Progenitor cell of endocrine pancreas (in vitro differentiated cells): ENCODE data around the gene TMEM169. TPM values are rescaled to one million over a fixed set of nuclear protein-coding genes. Genes with fewer than 3 reads are reported as not detected.

ENCODE experiments used
- DNase-seq: peaks from one replicate; pipeline ENCODE4 v3.0.0; 2021; ENCODE audit warnings: low spot score; ENCODE audit not compliant: unreplicated experiment
- H3K27ac Mint-ChIP-seq: 2 replicates; pipeline ENCODE4 v1.8.0; 2021; ENCODE audit warnings: mild to moderate bottlenecking, moderate library complexity, mixed read lengths
- H3K27me3 Mint-ChIP-seq: 2 replicates; pipeline ENCODE4 v1.8.0; 2021; ENCODE audit warnings: mixed read lengths
- H3K36me3 Mint-ChIP-seq: 2 replicates; pipeline ENCODE4 v1.8.0; 2022; ENCODE audit warnings: mixed read lengths; ENCODE audit not compliant: insufficient read depth
- H3K4me1 Mint-ChIP-seq: 2 replicates; pipeline ENCODE4 v1.8.0; 2021; ENCODE audit warnings: low read depth, mixed read lengths
- H3K4me3 Mint-ChIP-seq: 2 replicates; pipeline ENCODE4 v1.8.0; 2021; ENCODE audit warnings: low read depth, mild to moderate bottlenecking, moderate library complexity, mixed read lengths
- H3K9me3 Mint-ChIP-seq: 2 replicates; pipeline ENCODE4 v1.8.0; 2021; ENCODE audit warnings: low read depth, mixed read lengths
- total RNA-seq: library from RNA; stranded (reverse); gene quantifications from 2 replicates; pipeline ENCODE4 v1.2.1, GENCODE V29; 2021
- TF ChIP-seq, protein P1 (sequence below): fragments of 200-600 bp; sonication (generic); IDR thresholded peaks from one replicate; pipeline ENCODE4 v1.5.0; 2021; ENCODE audit warnings: antibody characterized with exemption, mild to moderate bottlenecking; ENCODE audit not compliant: unreplicated experiment

TMEM169 gene
- total RNA-seq, 1 donor from 2014 or later, result 3.6 TPM

DNA sequence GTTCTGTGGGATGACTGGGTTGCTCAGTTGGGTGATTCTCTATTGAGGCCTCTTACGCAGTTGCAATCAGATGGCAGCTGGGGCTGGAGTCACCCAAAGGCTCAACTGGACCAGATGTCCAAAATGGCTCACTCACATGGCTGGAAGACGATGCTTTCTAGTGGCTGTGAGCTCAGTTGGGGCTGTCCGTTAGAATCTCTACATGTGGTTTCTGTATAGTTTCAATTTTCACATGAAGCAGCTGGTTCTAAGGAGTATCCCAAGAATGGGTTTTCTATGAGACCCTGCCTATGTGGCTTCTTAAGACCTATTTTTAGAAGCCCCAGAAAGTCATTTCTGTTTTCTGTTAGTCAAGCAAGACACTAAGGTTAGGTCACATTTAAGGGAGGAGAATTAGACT, 31.9 kb downstream of the TMEM169 start:
- no peak for DNase-seq
- no peak overlapping the region for H3K4me3 Mint-ChIP-seq
- no peaks in the 10 kb centered on the region for H3K27me3 Mint-ChIP-seq
- H3K36me3 Mint-ChIP-seq, result peaks cover 34% of the 10 kb centered on the region
- TF ChIP-seq, protein P1, sequence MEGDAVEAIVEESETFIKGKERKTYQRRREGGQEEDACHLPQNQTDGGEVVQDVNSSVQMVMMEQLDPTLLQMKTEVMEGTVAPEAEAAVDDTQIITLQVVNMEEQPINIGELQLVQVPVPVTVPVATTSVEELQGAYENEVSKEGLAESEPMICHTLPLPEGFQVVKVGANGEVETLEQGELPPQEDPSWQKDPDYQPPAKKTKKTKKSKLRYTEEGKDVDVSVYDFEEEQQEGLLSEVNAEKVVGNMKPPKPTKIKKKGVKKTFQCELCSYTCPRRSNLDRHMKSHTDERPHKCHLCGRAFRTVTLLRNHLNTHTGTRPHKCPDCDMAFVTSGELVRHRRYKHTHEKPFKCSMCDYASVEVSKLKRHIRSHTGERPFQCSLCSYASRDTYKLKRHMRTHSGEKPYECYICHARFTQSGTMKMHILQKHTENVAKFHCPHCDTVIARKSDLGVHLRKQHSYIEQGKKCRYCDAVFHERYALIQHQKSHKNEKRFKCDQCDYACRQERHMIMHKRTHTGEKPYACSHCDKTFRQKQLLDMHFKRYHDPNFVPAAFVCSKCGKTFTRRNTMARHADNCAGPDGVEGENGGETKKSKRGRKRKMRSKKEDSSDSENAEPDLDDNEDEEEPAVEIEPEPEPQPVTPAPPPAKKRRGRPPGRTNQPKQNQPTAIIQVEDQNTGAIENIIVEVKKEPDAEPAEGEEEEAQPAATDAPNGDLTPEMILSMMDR, result no peak
- peak overlapping the region; percentile 87 for H3K27ac Mint-ChIP-seq
- H3K4me1 Mint-ChIP-seq, result peaks cover 59% of the 10 kb centered on the region
- H3K9me3 Mint-ChIP-seq, result no peaks in the 10 kb centered on the region

DNA sequence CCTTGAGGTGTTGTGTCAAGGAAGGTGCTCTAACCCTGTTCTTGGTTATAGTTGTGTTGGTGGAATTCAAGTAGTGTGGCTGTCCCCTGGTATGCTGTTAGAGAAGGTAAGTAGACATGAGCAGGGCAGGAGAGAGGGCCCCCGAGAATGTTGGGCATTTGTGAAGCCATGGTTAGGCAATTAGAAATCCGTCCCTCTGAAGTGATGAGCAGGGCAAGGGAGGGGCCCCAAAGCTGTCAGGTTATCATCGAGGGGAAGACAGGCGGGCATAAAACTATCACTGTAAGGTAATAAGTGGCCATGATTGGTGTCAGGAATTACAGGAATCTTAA, 32.6 kb downstream of the TMEM169 start:
- Mint-ChIP-seq H3K27me3 (no peaks in the 10 kb centered on the region), H3K9me3 (no peaks in the 10 kb centered on the region), H3K4me3 (no peak overlapping the region), H3K4me1 (peaks cover 57% of the 10 kb centered on the region), H3K36me3 (peaks cover 39% of the 10 kb centered on the region), H3K27ac (peak overlapping the region; percentile 100)
- DNase-seq, result no peak
- TF ChIP-seq, protein P1, result no peak

DNA sequence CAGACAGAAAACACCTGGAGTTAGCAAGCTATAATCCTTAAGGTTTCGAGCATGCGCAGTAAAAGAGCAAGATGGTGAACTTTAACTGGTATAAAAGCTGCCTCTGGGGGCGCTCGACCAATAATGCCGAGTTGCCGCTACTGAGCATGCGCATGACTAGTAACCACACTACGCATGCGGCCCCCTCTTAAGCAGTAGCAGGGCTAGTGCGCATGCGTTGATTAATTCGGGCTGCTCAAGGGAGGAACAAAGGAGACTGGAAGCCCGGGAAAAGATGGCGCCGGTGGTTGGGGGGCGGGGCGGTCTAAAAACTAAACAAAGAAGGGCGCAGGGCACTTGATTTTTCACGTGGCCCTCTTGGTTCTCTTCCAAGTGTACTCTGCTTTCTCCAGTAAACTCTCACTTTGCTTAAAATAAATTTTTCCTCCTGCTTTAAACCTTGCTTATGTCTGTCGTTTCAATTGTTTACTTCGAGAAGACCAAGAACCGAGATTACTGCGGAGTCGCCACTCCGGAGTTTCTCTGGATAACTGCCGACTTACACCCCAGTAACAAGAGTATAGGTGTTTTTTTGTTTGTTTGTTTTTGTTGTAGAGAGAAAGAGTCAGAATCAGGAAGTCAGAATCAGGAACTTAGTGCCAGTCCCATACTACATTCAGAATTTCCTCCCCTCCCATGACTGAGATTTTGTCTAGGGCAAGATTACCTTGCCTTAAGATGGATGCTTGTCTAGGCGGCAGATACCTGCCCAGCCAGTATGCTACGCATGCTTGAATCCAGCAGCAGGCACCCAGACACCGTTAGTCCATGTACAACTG, 33.2 kb downstream of the TMEM169 start:
- no peaks in the 10 kb centered on the region for H3K9me3 Mint-ChIP-seq
- peaks cover 57% of the 10 kb centered on the region for H3K4me1 Mint-ChIP-seq
- peak overlapping the region; percentile 81 for H3K4me3 Mint-ChIP-seq
- no peaks in the 10 kb centered on the region for H3K27me3 Mint-ChIP-seq
- TF ChIP-seq, protein P1, result peak; percentile 89
- DNase-seq, result peak; percentile 97
- H3K36me3 Mint-ChIP-seq, result peaks cover 43% of the 10 kb centered on the region
- peak overlapping the region; percentile 100 for H3K27ac Mint-ChIP-seq

DNA sequence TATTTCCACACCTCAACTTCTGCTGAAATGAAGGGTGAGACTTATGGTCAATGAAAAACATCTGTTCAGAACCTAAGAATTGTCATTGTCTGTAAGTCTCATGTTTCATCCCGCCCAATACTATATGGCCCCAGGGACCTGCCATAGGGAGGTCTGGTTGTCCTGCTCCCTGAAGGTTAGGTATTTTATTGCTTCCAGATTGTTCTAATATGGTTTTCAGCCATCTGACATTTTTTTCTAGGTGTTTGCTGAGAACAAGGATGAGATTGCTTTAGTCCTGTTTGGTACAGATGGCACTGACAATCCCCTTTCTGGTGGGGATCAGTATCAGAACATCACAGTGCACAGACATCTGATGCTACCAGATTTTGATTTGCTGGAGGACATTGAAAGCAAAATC, 34.7 kb downstream of the TMEM169 start:
- H3K27me3 Mint-ChIP-seq, result no peaks in the 10 kb centered on the region
- no peaks in the 10 kb centered on the region for H3K9me3 Mint-ChIP-seq
- peak overlapping the region; percentile 1 for H3K4me3 Mint-ChIP-seq
- peaks cover 44% of the 10 kb centered on the region for H3K4me1 Mint-ChIP-seq
- DNase-seq, result no peak
- H3K27ac Mint-ChIP-seq, result peak overlapping the region; percentile 82
- TF ChIP-seq, protein P1, result no peak
- peaks cover 49% of the 10 kb centered on the region for H3K36me3 Mint-ChIP-seq

DNA sequence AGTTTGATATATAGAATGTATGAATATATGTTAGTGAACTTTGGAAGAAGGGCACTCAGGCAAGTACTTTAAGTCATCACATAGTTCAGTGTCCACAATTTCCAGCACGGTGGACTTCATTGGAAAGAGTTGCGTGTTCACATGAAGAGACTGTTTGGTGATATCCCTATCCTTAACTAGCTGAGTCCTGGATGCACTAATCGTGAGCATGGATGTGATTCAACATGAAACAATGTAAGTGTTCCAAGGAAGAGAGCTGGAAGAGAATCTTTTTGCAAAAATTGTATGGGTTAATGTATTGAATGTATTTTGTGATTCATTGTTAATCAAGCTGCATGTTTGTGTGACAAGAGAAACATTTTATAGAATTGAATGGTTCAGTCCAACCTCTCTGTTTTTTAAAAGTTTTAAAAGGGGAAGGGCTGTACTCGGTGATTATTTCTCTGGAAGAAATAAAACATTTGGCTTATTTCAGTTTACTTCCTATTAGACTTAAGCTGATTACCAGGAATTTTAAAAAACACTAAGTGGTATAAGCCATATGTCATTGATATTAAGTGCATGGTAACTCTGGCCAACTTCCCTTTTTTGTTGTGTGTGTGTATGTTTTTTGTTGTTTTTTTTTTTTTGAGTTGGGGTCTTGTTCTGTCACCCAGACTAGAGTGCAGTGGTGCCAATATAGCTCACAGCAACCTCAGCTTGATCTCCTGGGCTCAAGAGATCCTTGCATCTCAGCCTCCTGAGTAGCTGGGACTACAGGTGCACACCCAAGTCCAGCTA, 36.0 kb downstream of the TMEM169 start:
- H3K9me3 Mint-ChIP-seq, result no peaks in the 10 kb centered on the region
- H3K36me3 Mint-ChIP-seq, result peaks cover 53% of the 10 kb centered on the region
- DNase-seq, result no peak
- H3K4me3 Mint-ChIP-seq, result no peak overlapping the region
- no peaks in the 10 kb centered on the region for H3K27me3 Mint-ChIP-seq
- TF ChIP-seq, protein P1, result no peak
- peak overlapping the region; percentile 91 for H3K27ac Mint-ChIP-seq
- H3K4me1 Mint-ChIP-seq, result peaks cover 31% of the 10 kb centered on the region
